ENCODE results near the gene SP5.
"Not testable (repeated sequence)": the region's sequence is repeated elsewhere in the genome, so short reads cannot be mapped to it uniquely, and the experiment has no call there.

The SP5 gene

DNA sequence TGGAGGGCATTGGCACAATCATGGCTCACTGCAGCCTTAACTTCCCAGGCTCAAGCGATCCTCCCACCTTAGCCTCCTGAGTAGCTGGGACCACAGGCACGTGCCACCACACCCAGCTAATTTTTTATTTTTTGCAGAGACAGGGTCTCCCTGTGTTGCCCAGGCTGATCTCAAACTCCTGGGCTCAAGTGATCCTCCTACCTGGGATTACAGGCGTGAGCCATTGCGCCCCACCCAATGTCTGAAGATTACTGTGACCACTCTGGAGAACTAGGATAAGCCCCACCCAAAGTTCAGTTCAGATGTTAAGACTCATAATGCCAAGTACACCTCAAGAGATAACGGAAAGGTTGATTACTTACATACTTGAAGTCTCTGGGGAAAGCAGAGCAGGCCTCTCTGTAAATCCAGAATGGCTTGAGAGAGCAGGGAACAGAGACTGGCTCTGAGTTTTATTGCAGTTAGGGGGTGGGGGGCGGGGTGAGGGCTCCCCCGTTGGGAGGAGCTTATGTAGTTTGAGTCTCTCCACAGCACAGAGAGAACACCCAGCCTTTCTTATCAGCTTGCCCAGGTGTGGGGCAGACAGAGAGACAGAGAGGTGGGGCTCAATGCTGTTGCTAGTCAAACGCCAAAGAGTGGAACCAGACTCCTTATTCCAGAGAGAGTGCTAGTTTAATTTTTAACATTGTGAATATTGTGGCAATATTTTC is 28.5 kb downstream of the SP5 start:
- FAIRE-seq, result no peak
- no peak for DNase-seq (ENCODE audit: insufficient read length, low spot score)
- TF ChIP-seq SPI1 (IDR thresholded peaks at IDR 0.05; ENCODE audit: low read depth, low read length) (no peak), PAX5 (IDR thresholded peaks at IDR 0.05; ENCODE audit: insufficient read depth, low read length, severe bottlenecking) (no peak), POLR2A (IDR thresholded peaks at IDR 0.05; ENCODE audit: low read depth, low read length) (no peak), POU2F2 (IDR thresholded peaks at IDR 0.05; ENCODE audit: low read depth, low read length) (no peak), TAF1 (IDR thresholded peaks at IDR 0.05; ENCODE audit: low read depth, low read length) (no peak), POLR2AphosphoS5 (IDR thresholded peaks at IDR 0.05; ENCODE audit: low read depth, low read length) (no peak)

DNA sequence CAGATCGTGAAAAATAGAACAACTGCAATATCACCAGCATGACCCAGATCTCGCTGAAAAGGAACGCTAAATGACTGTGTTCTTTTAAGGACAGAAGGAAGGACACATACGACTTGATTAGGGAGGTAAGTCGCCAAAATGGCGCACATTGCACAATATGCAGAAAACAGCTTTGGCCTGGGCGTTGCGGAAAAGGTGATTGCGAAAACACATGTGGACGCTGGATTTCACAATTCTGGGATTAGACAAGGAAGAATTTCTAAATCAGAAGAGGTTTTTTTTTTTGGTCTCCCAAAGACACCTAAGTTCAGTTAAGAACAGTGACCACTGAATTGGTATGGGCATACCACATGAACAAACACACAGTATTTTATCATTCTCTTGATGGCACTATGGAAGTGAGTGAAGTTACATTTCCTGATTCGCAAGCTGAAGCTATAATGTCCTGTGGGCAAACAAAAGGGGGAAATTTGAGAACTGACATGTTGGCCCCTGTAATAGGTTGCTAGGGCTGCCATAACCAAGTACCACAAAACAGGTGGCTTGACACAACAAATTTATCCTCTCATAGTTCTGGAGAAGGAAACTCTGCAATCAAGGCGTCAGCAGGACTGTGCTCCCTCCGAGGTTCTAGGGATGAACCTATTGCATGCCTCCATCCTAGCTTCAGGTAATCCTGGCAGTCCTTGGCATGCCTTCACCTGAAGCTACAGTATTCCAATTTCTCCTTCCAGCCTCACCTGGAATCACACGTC is 29.3 kb downstream of the SP5 start:
- FAIRE-seq (no peak), DNase-seq (ENCODE audit: insufficient read length, low spot score) (no peak)
- TF ChIP-seq TAF1 (IDR thresholded peaks at IDR 0.05; ENCODE audit: low read depth, low read length) (no peak), POLR2A (IDR thresholded peaks at IDR 0.05; ENCODE audit: low read depth, low read length) (no peak), SPI1 (IDR thresholded peaks at IDR 0.05; ENCODE audit: low read depth, low read length) (no peak), POLR2AphosphoS5 (IDR thresholded peaks at IDR 0.05; ENCODE audit: low read depth, low read length) (no peak), POU2F2 (IDR thresholded peaks at IDR 0.05; ENCODE audit: low read depth, low read length) (no peak), PAX5 (IDR thresholded peaks at IDR 0.05; ENCODE audit: insufficient read depth, low read length, severe bottlenecking) (no peak)

DNA sequence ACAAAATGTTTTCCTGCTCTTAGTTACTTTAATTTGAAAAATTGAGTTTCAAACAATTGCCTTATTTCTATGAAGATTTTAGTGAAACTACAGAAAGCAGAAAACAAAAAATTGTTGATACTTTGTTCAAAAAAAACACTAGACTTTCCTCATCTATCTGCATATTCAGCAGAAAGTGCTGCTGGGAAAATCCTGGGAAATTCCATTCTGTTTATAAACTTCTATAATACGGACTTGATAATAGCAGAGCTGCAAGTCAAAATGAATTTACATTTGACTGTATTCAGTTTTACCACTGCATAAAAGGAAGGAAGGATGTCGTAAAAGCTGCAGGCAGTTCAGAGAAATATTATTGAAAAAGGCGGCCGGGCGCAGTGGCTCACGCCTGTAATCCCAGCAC is 30.2 kb downstream of the SP5 start:
- DNase-seq (ENCODE audit: insufficient read length, low spot score), result no peak
- FAIRE-seq, result no peak
- TF ChIP-seq POU2F2 (IDR thresholded peaks at IDR 0.05; ENCODE audit: low read depth, low read length), result no peak
- TF ChIP-seq PAX5 (IDR thresholded peaks at IDR 0.05; ENCODE audit: insufficient read depth, low read length, severe bottlenecking), result no peak

DNA sequence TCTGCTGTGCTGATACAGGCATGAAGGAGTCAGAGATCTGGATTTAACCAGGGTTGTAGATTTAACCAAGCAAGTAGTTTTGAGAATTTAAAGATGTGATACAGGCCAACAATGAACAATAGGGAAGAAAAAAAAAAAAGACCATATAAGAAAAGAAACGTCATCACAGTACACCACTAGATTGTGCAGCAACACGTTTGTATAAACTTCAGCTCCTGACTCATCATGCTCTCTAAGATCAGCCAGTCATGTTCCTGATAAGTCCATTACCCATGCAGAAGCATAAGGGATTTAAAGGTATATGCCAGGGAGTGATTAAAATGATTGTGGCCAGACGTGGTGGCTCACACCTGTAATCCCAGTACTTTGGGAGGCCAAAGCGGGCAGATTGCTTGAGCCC is 32.8 kb downstream of the SP5 start:
- no peak for FAIRE-seq
- TF ChIP-seq SPI1 (IDR thresholded peaks at IDR 0.05; ENCODE audit: low read depth, low read length) (no peak), PAX5 (IDR thresholded peaks at IDR 0.05; ENCODE audit: insufficient read depth, low read length, severe bottlenecking) (no peak), POU2F2 (IDR thresholded peaks at IDR 0.05; ENCODE audit: low read depth, low read length) (no peak), TAF1 (IDR thresholded peaks at IDR 0.05; ENCODE audit: low read depth, low read length) (no peak), POLR2AphosphoS5 (IDR thresholded peaks at IDR 0.05; ENCODE audit: low read depth, low read length) (no peak), POLR2A (IDR thresholded peaks at IDR 0.05; ENCODE audit: low read depth, low read length) (no peak)
- no peak for DNase-seq (ENCODE audit: insufficient read length, low spot score)

DNA sequence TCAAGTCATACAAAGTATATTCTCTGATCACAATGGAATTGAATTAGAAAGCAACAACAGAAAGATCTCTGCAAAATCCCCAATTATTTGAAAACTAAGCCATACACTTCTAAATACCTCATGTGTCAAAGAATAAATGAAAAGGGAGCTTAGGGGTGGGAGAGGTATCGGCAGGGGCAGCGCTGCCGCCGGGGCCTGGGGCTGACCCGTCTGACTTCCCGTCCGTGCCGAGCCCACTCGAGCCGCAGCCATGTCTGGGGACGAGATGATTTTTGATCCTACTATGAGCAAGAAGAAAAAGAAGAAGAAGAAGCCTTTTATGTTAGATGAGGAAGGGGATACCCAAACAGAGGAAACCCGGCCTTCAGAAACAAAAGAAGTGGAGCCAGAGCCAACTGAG is 36.4 kb downstream of the SP5 start:
- peak; percentile 89 for FAIRE-seq

DNA sequence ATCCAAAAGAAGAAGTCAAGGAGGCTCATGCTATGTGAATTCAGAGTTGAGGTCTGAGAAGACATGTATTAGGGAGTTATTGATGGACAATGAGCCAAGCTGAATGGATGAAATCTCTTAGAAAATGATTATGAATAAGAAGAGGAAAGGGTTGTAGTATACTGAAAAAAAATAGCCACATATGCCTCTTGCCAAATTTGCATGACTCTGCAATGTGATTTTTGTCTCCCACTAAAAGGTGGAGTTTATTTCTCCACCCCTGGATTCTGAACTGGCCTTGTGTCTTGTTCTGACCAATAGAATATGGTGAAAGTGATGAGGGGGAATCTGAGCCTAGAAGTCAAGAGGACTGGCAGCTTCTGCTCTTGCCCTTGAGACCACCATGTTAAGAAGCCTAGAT is 46.4 kb downstream of the SP5 start:
- DNase-seq (ENCODE audit: insufficient read length, low spot score), result no peak
- TF ChIP-seq POLR2A (IDR thresholded peaks at IDR 0.05; ENCODE audit: low read depth, low read length), result no peak
- no peak for TF ChIP-seq TAF1 (IDR thresholded peaks at IDR 0.05; ENCODE audit: low read depth, low read length)
- no peak for TF ChIP-seq PAX5 (IDR thresholded peaks at IDR 0.05; ENCODE audit: insufficient read depth, low read length, severe bottlenecking)
- no peak for TF ChIP-seq POU2F2 (IDR thresholded peaks at IDR 0.05; ENCODE audit: low read depth, low read length)
- no peak for TF ChIP-seq SPI1 (IDR thresholded peaks at IDR 0.05; ENCODE audit: low read depth, low read length)
- no peak for TF ChIP-seq POLR2AphosphoS5 (IDR thresholded peaks at IDR 0.05; ENCODE audit: low read depth, low read length)
- no peak for FAIRE-seq

More for the DNA sequence above, 36.4 kb downstream of the SP5 start:
- not testable (repeated sequence) for DNase-seq (ENCODE audit: insufficient read length, low spot score)

DNA sequence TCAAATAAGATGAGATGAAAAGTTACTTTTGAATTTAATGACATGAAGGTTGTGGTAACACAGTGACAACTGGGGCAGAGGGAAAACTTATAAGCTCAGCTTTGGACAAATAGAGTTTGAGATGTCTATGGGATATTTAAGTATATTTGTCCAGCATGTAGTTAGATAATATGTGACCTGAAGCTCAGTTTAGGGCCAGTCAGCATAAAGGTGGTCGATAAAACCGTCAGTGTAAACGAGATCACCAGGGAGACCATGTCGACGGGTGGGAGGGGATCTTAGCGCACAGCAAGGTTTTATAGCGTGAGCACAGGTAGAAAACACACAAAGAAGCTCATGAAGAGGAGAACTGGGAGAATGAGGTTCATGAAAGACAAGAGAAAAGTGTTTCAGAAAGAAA is 47.6 kb downstream of the SP5 start:
- FAIRE-seq, result no peak
- TF ChIP-seq TAF1 (IDR thresholded peaks at IDR 0.05; ENCODE audit: low read depth, low read length), result no peak
- no peak for TF ChIP-seq PAX5 (IDR thresholded peaks at IDR 0.05; ENCODE audit: insufficient read depth, low read length, severe bottlenecking)
- no peak for TF ChIP-seq SPI1 (IDR thresholded peaks at IDR 0.05; ENCODE audit: low read depth, low read length)
- TF ChIP-seq POLR2AphosphoS5 (IDR thresholded peaks at IDR 0.05; ENCODE audit: low read depth, low read length), result no peak
- no peak for TF ChIP-seq POLR2A (IDR thresholded peaks at IDR 0.05; ENCODE audit: low read depth, low read length)
- no peak for TF ChIP-seq POU2F2 (IDR thresholded peaks at IDR 0.05; ENCODE audit: low read depth, low read length)
- DNase-seq (ENCODE audit: insufficient read length, low spot score), result no peak

DNA sequence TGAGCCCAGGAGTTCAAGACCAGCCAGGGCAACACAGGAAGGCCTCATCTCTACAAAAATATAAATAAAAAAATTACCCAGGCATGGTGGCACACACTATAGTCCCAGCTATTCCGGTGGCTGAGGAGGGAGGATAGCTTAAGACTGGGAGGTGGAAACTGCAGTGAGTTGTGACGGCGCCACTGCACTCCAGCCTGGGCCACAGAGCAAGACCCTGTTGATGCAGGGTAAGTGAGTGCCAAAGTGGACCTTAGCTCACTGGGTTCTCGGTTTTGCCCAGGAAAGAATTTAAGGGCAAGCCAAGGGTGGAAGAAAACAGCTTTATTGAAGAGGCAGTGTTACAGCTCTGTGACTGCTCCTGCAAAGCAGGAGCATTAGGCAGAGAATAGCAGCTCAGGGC is 48.1 kb downstream of the SP5 start:
- DNase-seq (ENCODE audit: insufficient read length, low spot score) (no peak), FAIRE-seq (no peak)
- TF ChIP-seq SPI1 (IDR thresholded peaks at IDR 0.05; ENCODE audit: low read depth, low read length) (no peak), POLR2A (IDR thresholded peaks at IDR 0.05; ENCODE audit: low read depth, low read length) (no peak), POU2F2 (IDR thresholded peaks at IDR 0.05; ENCODE audit: low read depth, low read length) (no peak), PAX5 (IDR thresholded peaks at IDR 0.05; ENCODE audit: insufficient read depth, low read length, severe bottlenecking) (no peak), TAF1 (IDR thresholded peaks at IDR 0.05; ENCODE audit: low read depth, low read length) (no peak), POLR2AphosphoS5 (IDR thresholded peaks at IDR 0.05; ENCODE audit: low read depth, low read length) (no peak)

DNA sequence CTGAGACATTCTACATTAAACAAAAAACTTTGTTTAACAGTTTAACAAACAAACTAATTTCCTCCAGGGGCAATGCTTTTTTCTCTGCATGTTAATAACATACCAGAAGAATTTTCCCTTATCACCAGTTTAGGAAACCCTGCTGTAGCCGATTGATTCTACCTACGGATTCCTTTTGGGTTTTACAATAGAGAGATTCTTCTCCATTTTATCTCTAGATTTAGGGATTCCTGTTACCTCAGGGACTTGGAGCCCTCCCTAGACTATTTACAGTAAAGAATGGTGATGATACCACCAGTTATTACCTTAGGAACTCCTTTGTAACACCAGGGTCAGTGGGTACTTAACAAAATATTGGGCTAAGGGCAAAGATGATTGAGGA is 49.7 kb downstream of the SP5 start:
- no peak for TF ChIP-seq POU2F2 (IDR thresholded peaks at IDR 0.05; ENCODE audit: low read depth, low read length)
- TF ChIP-seq SPI1 (IDR thresholded peaks at IDR 0.05; ENCODE audit: low read depth, low read length), result no peak
- no peak for TF ChIP-seq PAX5 (IDR thresholded peaks at IDR 0.05; ENCODE audit: insufficient read depth, low read length, severe bottlenecking)
- no peak for TF ChIP-seq POLR2A (IDR thresholded peaks at IDR 0.05; ENCODE audit: low read depth, low read length)
- no peak for TF ChIP-seq POLR2AphosphoS5 (IDR thresholded peaks at IDR 0.05; ENCODE audit: low read depth, low read length)
- TF ChIP-seq TAF1 (IDR thresholded peaks at IDR 0.05; ENCODE audit: low read depth, low read length), result no peak
- DNase-seq (ENCODE audit: insufficient read length, low spot score), result no peak
- no peak for FAIRE-seq

DNA sequence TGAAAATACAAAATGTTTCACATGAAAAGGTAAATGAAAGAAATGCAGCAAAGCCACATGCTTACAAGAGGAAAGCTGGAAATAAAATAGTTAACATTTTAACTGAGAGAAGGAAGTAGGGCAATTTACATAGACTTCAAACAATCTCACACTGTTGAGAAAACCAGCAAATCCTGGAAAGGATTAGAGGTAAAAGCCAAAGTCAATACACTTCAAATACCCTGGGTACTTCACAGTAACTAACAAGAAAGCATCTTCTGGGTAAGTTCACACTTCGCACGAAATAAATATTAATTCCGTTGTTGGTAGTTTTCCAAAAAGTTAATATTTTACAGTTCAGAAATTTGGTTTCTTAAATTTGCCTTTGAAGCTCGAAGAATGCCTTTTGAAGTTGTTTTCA is 51.6 kb downstream of the SP5 start:
- TF ChIP-seq PAX5 (IDR thresholded peaks at IDR 0.05; ENCODE audit: insufficient read depth, low read length, severe bottlenecking) (no peak), POLR2AphosphoS5 (IDR thresholded peaks at IDR 0.05; ENCODE audit: low read depth, low read length) (no peak), POU2F2 (IDR thresholded peaks at IDR 0.05; ENCODE audit: low read depth, low read length) (no peak), SPI1 (IDR thresholded peaks at IDR 0.05; ENCODE audit: low read depth, low read length) (no peak), POLR2A (IDR thresholded peaks at IDR 0.05; ENCODE audit: low read depth, low read length) (no peak)
- DNase-seq (ENCODE audit: insufficient read length, low spot score) (no peak), FAIRE-seq (no peak)

All from GM12891 (cell line).